GM12874 (cell line): ENCODE measurements around the gene ADGRL3.

Experiments used
- TF ChIP-seq, protein P1 (sequence below): IDR thresholded peaks from 2 replicates; pipeline ENCODE4 v1.5.1; 2011; ENCODE audit warnings: low read depth, mild to moderate bottlenecking, control low read depth, low read length, moderate library complexity; ENCODE audit not compliant: insufficient read depth

The ADGRL3 gene

DNA sequence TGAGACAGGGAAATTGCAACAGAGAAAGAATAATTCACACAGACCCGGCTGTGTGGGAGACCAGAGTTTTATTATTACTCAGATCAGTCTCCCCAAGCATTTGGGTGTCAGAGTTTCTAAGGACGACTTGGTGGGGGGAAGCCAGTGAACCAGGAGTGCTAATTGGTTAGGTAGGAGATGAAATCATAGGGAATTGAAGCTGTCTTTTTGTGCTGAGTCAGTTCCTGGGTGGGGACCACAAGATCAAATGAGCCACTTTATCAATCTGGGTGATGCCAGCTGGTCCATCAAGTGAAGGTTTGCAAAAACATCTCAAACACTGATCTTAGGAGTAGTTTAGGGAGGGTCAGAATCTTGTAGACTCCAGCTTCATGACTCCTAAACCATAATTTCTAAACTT, 560.7 kb downstream of the ADGRL3 start:
- TF ChIP-seq, protein P1, sequence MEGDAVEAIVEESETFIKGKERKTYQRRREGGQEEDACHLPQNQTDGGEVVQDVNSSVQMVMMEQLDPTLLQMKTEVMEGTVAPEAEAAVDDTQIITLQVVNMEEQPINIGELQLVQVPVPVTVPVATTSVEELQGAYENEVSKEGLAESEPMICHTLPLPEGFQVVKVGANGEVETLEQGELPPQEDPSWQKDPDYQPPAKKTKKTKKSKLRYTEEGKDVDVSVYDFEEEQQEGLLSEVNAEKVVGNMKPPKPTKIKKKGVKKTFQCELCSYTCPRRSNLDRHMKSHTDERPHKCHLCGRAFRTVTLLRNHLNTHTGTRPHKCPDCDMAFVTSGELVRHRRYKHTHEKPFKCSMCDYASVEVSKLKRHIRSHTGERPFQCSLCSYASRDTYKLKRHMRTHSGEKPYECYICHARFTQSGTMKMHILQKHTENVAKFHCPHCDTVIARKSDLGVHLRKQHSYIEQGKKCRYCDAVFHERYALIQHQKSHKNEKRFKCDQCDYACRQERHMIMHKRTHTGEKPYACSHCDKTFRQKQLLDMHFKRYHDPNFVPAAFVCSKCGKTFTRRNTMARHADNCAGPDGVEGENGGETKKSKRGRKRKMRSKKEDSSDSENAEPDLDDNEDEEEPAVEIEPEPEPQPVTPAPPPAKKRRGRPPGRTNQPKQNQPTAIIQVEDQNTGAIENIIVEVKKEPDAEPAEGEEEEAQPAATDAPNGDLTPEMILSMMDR: no peak

DNA sequence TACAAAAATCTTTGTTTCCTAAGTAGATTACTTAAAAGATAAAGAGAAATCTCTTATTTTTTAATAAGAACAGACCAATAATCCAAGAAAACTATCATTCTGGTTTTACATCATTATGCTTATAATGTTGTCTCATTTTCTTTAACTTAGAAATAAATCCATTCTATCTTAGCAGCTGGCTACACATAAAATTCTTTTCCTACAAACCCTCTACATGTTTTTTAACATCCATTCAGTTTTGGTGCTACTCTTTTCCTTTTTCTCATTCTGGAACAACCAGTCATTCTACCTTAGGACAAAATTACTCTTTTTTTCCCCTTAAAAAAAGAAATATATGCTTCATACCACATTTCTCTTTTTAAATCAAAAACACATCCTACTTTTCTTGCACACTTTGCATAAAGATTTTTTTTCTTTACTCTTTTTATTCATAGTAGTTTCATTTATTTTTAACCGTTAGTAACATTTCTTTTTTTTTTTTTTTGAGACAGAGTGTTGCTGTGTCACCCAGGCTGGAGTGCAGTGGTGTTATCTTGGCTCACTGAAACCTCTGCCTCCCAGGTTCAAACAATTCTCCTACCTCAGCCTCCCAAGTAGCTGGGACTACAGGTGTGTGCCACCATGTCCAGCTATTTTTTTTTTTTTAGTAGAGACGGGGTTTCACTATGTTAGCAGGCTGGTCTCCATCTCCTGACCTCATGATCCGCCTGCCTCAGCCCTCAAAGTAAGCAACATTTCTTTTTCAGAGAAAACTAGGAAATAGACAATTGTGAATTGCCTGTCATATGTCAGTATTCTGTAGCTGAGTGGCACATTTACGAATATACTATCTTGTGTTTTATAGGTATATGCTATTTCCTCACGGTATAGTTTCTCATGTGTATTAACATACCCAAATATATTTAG, 562.8 kb downstream of the ADGRL3 start:
- TF ChIP-seq, protein P1: no peak

DNA sequence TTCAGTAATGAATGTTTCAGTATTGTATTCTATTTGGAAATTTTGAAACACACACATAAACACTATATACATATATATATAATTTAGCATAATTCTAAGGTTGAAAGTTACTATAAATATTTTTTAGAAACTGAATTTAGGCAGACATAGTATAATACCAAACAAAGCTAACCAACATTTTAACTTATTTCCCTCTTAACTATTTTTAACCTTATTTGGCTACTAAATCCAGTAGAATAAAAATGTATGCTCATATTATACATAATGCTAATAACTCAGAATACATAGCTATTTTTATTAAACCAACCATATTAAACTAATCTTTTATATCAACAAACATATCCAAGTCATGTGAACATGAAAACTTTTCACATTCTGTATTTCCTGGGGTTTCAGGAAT, 563.6 kb downstream of the ADGRL3 start:
- TF ChIP-seq, protein P1: no peak

DNA sequence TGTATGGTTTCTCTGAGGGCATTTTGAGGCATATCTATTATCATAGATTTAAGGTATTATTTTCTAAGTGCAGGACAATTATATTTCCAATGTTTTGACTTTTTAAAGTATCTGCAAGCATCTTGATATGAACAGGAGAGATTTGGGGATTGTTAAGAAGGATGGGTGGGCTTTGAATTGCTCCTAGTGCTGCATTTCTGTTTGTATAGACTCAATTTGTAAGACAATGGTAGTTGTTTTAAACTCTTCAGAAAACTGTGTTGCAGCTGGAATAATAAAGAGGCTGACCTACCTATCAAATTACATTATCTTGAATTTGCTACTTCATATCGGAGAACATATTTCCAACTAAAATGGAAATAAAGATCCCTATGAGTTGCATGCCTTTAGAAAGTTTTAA, 570.3 kb downstream of the ADGRL3 start:
- TF ChIP-seq, protein P1: no peak

DNA sequence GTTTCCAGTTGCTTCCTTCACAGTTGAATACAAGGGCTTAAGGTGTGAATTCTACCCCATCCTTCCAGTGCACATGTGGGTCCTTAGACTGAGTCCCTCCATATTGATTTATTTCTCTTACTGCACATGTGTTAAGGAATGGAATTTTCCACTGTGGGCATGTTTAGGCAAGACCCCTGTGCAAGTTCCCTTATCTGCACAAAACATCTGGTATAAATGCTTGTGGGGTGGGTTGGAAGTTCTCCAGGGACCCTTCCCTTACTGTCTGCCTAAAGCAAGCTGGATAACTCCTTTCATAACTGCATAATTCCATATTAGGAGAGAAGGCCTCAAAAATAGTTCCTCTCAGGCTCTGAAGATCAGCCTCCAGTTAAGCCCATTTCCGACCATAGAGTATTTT, 570.9 kb downstream of the ADGRL3 start:
- TF ChIP-seq, protein P1: no peak

DNA sequence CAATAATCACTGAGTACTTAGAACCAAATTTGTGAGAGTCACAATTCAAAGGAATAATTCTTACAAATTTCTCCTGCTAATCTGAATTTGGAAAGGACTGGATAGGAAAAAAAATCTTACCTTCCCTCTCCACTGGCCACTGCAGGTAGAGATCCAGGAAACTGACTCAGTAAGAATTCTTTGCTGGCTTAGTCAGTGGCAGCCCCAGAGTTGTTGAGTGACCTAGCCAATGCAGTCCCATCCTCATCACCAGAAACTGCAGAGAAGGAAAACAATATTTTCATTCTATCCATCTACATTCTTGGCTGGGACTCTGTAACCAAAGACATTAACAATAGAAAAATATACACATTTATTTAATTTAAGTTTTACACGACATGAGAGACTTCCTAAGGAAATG, 572.0 kb downstream of the ADGRL3 start:
- TF ChIP-seq, protein P1: no peak

DNA sequence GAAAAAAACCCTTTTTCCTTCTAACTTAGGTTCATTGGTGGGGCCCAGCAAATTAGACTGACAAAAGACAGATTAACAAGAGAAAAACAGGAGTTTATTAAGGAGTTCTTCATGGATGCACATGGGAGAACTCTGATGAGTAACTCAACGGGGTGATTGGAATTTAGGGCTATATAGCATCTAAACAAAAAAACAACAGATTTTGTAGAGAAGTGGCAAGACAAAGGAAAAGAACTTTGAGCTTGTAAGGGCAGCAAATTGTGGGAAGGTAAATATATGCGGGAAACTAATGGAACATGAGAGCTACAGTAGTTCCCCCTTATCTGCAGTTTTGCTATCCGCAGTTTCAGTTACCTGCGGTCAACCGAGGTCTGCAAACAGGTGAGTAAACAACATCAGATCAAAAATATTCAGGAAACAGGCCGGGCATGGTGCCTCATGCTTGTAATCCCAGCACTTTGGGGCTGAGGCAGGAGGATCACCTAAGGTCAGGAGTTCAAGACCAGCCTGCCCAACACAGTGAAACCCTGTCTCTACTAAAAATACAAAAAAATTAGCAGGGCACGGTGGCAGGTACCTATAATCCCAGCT, 573.6 kb downstream of the ADGRL3 start:
- TF ChIP-seq, protein P1: no peak
